NCI-H1930 (cell line): ENCODE measurements around the gene GATA2.

Experiments used
- DNase-seq, 2 experiments: peaks; one replicate each; lab custom pipeline; 2025; lab: John Stamatoyannopoulos, UW

Gene GATA2

GRCh38 chr3:128501431-128501830, 8.4 kb upstream of the GATA2 start:
- DNase-seq = no peak

GRCh38 chr3:128500556-128500955, 7.6 kb upstream of the GATA2 start:
- no peak for DNase-seq

DNA sequence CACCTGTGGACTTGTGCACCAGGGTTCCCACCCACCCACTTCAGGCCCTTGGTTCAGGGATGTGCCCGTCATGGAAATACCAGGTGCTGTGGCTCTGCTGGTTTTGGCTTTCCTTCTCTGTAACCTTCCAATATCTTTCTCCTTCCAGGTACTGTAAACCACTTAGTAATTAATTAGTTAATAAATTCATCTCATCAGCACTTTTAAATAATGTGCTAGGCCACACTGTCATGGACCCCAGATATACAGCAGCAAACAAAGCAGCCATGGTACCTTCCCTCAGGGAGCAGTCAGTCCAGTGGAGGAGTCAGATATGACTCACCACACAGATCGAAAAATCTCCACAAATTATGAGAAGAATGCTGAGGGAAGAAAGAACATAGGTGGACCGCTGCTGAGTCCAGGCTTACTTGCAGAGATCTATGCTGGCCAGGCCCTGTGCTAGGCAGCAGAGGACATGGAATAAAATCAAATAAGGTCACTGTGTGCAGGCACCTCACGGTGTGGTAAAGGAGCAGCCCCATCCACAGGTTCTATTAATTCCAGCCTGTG, 6.8 kb upstream of the GATA2 start:
- DNase-seq = no peak

- DNase-seq = no peak
Measured at GRCh38 chr3:128498901-128499530, 6.0 kb upstream of the GATA2 start.

DNA sequence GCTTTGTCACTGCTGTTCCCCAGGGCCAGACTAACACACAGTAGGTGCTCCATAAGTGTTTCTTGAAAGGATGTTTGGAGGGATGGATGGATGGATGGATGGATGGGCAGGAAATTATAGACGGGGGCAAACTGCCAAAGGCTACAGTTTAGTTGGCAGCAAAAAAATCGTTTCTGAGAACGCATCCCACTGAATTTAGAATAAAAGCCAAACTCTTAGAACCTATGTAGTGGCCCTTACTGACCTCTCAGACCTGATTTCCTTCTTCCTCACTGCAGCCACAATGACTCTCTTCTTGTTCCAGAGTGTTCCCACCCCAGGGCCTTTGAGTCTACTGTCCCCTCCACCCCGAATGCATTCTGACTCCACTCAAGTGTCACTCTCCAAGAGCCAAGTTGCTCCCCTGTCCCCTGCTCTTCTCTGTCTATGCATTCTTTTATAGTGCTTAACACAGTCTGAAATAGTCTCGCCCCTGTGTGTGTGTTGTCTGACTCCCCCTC, 5.2 kb upstream of the GATA2 start:
- no peak for DNase-seq

DNA sequence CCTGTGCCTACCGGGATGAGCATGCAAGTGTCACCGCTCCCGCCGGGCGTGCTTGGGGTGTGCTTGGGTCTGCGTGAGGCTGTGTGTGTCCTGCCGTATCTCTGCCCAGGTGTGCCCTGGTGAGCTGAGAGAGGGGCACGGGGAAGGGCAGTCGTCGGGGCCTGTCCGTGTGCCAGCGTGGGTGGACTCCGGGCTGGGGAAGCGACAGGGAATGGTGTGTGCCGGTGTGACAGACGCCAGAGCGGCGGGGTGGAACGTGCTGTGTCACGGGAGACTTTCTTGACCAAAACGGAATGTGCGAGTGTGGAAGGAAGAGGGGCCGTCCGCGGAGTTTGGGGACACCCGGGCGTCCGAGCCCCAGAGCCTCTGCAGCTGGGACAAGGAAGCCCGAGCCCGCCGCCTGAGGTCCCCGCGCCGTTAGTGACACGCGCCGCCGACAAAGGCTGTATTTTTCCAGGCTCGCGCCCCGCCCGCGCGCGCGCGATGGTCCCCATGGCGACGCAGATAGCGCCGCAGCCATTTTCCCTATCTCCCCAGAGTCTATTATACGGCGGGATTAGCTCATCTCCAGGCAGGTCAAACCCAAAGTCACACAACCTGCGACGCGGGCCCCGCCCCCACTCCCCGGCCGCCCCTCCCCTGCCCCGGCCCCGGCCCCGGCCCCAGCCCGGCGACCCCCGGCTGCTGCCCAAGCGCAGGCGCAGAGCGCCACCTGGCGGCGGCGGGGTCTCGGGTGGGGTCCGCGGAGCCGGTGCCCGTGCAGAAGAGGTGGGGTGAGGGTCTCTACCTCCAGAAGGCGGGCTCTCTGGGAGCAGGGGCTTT, 4.5 kb upstream of the GATA2 start:
- peak; percentile 84 to 89 for DNase-seq

DNA sequence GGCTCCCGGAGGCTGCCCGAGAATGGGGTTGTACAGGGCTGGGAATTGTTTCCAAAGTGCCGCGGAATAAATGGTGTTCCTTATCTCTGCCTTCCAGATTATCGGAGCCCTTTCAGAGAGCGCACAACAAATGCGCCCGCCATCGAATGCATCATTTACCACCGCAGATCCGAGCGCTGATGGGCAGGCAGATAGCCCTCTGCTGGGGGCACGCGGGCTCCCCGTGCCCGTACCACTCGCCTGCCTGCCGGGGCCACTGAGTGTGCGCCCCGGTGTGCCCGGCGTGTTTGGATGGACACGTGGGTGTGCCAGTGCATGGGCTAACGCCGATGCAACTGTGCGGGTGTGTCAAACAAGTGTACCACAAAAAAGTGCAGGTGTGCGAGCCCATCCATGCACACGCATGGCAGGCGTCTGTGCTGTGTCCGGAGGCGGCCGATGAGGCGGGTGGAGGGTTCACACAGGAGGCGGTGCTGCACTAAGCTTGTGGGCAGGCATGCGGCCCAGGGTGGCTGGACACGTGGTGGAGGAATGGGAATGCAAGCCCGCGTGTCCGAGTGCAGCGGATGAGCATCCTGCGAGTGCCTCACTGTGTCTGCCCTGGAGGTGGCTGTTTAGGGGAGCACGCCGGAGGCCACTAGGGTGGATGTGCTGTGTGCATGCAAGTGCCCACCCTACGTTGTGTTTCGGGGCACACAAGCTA, 3.8 kb upstream of the GATA2 start:
- DNase-seq = no peak

DNA sequence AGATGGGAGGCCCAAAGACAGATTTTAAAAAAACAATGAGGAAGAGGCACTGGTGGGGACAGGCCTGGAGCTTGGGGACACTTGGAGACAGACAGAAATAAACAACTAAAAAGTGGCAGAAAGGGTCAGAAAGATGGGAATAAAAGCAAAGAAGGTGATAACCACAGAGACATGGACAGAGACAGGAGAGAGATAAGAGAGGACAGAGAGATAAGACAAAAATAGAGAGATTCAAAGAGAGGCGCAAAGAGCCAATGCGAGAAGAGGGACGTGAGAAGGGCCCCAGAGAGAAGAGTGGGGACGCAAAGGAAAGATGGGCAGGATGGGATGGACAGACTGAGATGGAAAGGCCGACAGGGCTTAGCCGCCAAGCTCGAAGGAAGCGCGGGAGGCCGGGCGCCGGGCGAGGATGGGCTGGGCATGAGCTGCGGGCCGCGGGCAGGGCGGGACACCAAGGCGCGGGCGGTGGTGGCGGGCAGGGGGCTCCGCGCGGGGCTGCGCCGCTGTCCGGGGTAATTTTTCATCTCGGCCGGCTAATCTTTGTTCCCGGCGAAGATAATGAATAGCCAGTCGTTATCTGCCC, 3.1 kb upstream of the GATA2 start:
- no peak for DNase-seq

DNA sequence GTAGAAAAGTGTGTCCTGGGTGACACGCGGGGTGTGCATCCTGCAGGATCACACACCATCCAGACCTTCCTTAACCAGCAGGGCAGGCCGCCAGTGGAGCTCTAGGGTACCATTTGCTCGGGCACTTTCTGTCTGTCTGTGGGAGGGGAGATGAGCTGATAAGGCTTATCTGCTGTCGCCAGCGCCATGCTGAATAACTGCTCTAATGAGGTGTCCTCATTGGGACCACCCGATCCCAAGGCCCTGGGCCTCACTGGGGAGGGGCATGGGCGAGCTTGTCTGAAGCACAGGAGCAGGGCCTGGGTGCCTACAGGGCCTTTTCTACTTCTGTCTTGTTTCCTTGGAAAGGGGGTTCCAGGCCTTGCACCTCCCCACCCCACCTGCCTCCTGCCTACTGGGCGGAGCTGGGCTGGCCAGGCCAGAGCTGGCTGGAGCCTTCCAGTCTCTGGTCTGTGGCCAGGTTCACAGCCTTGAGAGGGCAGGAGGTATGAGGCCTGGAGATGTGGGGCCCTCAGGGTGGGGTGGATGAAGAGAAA, 2.5 kb upstream of the GATA2 start:
- no peak for DNase-seq

GRCh38 chr3:128494367-128494650, 1.3 kb upstream of the GATA2 start:
- no peak for DNase-seq

DNA sequence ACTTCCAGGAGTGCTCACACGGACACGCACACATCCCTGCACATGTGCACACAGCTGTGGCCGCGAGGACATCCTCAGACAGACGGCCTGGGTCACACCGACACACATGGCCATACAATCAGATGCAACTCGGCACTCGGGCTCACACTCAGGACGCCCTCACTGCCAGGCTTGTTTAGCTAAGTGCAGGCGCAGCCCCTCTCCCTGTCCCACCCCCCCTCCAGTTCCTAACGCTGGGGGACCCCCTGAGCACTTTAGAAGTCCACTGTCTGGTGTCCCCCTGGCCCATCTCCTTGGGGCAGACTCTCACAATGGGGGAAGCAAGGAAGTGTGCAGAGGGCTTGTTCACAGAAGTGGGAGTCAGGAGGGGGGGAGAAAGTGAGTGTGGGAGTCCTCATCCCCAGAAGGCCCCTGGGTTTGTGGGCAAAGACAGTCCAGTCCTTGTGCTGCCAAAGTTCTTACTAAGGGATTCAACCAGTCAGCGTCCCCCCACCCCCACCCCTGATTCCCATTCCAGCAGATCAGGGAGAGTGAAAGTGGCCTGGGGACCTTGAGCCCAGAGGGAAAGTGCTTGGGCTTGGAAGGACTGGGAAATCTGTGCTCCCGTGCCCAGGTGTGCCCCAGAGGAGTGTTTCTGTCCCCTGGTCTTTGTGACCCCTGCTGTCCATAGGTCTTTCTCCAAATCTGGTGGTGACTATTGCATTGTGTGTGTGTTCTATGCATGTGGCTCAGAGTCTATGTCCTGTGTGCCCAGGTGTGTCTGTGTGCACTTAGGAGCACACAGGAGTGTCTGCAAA, 767 bp upstream of the GATA2 start:
- DNase-seq = no peak

- DNase-seq = no peak
Measured at GRCh38 chr3:128491941-128492670, 895 bp downstream of the GATA2 start.

GRCh38 chr3:128491691-128491940, 1.4 kb downstream of the GATA2 start:
- DNase-seq = no peak

DNA sequence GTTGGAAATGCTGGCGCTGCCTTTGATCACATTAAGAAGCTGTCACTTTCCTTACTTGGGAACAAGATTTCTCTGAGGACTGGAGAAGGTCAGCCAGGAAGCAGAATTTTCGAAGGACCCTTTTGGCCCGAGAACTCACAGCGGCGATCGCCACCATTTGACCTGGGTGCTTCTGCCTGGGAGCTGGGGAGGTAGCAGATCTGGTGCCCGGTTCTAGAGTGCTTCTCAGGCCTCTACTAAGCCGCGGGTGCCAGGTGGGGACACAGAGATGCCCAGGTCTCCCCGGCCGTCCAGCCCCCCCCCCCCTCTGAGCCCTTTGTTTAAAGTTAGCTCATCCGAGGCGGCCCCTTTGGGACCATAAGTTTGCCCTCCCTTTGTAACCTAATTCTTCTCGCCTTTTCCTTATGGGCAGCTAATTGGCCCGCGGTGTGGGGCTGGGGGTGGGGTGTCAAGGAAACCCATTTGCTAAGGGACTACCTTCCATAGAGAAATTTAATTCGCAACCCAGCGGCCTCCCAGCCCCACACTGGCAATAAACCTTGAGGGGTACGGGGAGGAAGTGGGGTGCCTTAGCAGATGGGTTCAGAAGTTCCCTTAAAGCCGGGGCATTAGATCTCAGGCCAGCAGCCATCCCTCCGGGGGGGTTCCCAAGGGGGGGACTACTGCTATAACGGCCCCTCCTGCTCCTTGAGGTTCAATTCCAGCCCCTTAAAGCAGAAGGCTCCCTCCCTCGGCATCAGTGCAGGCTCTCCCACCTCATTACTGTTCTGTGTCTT, 1.9 kb downstream of the GATA2 start:
- no peak for DNase-seq

DNA sequence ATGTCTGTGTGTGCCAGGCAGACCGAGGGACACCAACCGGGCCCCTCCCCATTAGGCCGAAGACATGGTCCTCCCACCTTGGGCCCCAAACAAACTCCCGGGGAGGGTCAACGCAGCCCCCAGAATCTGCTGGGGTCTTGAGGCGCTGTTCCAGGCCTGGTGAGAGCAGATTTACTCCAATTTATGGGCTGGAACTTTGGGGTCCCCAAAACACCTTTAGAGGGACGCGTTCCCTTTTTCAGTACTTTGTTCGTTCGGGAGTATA, 2.4 kb downstream of the GATA2 start:
- DNase-seq = no peak

- peak; percentile 23 to 39 for DNase-seq
Measured at GRCh38 chr3:128489927-128490649, 2.9 kb downstream of the GATA2 start.

DNA sequence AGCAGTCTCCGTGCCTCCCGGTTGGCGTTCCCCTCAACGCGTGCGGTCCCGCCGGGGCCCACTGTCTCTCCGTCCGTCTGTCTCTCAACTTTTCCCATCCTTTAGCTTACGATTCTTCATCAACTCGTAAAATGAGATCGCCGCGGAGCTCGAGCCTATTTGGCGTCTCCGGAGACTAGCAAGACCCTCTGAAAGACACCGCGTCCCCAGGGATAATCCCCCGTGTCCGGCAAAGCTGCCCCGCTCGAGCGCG, 3.4 kb downstream of the GATA2 start:
- DNase-seq = no peak

DNA sequence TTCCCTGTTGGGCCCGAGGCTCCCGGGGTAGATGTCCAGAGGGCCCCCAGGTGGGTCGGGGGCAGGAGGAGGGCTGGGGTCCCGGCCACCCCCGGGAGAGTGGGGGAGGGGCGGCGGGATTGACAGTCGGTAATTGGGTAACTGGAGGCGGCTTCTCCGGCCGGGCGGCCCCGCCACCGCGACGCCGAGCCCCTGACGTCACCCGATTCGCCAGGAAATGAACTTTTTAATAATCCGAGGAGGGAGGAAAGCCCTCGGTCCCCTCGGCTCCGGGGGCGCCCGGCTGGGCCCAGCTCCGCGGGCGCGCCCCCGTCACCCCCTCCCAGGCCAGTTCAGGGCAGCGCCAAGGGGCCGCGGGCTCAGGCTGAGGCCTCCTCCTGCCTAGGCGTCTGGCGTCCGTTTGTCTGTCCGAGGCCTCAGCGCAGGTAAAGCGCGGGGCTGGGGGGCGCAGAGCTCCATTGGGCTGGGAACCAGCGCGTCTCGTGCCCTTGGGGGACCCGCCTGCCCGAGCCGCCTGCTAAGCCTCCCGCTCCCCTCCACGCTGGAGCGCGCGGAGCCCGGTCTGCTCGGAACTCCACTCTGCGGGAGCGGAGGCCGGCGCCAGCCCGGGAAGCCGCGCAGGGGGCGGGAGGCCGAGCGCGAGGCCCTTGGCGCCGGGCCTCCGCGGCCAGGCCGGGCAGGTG, 3.9 kb downstream of the GATA2 start:
- peak; percentile 41 for DNase-seq

GRCh38 chr3:128488636-128488990, 4.4 kb downstream of the GATA2 start:
- DNase-seq = peak in 1 of 2 experiments; percentile 46
